CD4-positive, alpha-beta T cell (primary cell): ENCODE measurements around the gene USP15. TPM values are rescaled to one million over a fixed set of nuclear protein-coding genes. Genes with fewer than 3 reads are reported as not detected.
A peak's percentile ranks its signal among the peaks of the same experiment; 100 is the strongest.

Source experiments
- ATAC-seq: fragments of 200-7000 bp; cut with Tn5 transposase; one replicate; pipeline ENCODE4 v1.10.0; 2022; ENCODE audit warnings: mild to moderate bottlenecking; ENCODE audit not compliant: poor library complexity
- CTCF ChIA-PET: fragments of 350-600 bp; sonication (Branson Sonifier 250); formaldehyde crosslinking; loops from one replicate; lab custom pipeline; 2021; ENCODE audit warnings: antibody characterized with exemption, inconsistent platforms; lab: Charles Lee
- POLR2A ChIA-PET: fragments of 350-600 bp; sonication (Branson Sonifier 250); formaldehyde crosslinking; loops from one replicate; lab custom pipeline; 2021; ENCODE audit warnings: antibody characterized with exemption, inconsistent platforms; lab: Charles Lee
- DNase-seq, 14 experiments: peaks; one replicate each; pipeline ENCODE4 v3.0.0-alpha.2; 2013 to 2020; ENCODE audit warnings: mixed read lengths in 2 of 14
- H3K27ac ChIP-seq, 2 donors: one replicate each; pipeline versions ENCODE4 v1.5.1 to v1.7.0; 2013; ENCODE audit warnings: low read length in 2 of 2, low read depth in 1 of 2, mild to moderate bottlenecking in 1 of 2
- H3K27me3 ChIP-seq, 2 experiments: 1 replicate in 1 of 2; 2 replicates in 1 of 2; pipeline versions ENCODE4 v1.6.1 to v1.7.0; 2013; ENCODE audit warnings: low read length in 2 of 2, control low read depth in 1 of 2, mild to moderate bottlenecking in 1 of 2, moderate library complexity in 1 of 2; ENCODE audit not compliant: insufficient read depth in 2 of 2, control insufficient read depth in 1 of 2
- H3K36me3 ChIP-seq: one replicate; pipeline ENCODE4 v1.6.1; 2013; ENCODE audit warnings: low read length, control low read depth; ENCODE audit not compliant: insufficient read depth
- H3K4me1 ChIP-seq: one replicate; pipeline ENCODE4 v1.6.1; 2013; ENCODE audit warnings: low read length, control low read depth; ENCODE audit not compliant: insufficient read depth
- H3K4me3 ChIP-seq: one replicate; pipeline ENCODE4 v1.5.1; 2013; ENCODE audit warnings: mild to moderate bottlenecking, low read length, moderate library complexity
- H3K9me3 ChIP-seq, 2 experiments: 1 replicate in 1 of 2; 2 replicates in 1 of 2; pipeline versions ENCODE4 v1.6.1 to v1.7.0; 2013; ENCODE audit warnings: low read length in 2 of 2, mild to moderate bottlenecking in 2 of 2, control low read depth in 1 of 2, moderate library complexity in 1 of 2; ENCODE audit not compliant: control insufficient read depth in 1 of 2, insufficient read depth in 1 of 2
- H3K27ac Mint-ChIP-seq: one replicate; pipeline ENCODE4 v1.8.0; 2020; ENCODE audit warnings: mixed read lengths
- H3K27me3 Mint-ChIP-seq: one replicate; pipeline ENCODE4 v1.8.0; 2021; ENCODE audit warnings: mixed read lengths
- H3K36me3 Mint-ChIP-seq: one replicate; pipeline ENCODE4 v1.8.0; 2021; ENCODE audit warnings: low read depth, mixed read lengths
- H3K4me1 Mint-ChIP-seq: one replicate; pipeline ENCODE4 v1.8.0; 2021; ENCODE audit warnings: low read depth, mixed read lengths
- H3K4me3 Mint-ChIP-seq: one replicate; pipeline ENCODE4 v1.8.0; 2020; ENCODE audit warnings: mild to moderate bottlenecking, mixed read lengths
- H3K9me3 Mint-ChIP-seq: one replicate; pipeline ENCODE4 v1.8.0; 2020; ENCODE audit warnings: mixed read lengths
- CTCF ChIP-seq: fragments of 200-600 bp; IDR thresholded peaks from one replicate; pipeline ENCODE4 v1.8.0; 2022; ENCODE audit warnings: antibody characterized with exemption, mild to moderate bottlenecking
- intact Hi-C, 2 experiments: fragments of 100-400 bp; cut with DNase I in 1 of 2; cut with micrococcal nuclease in 1 of 2; formaldehyde crosslinking; loops; one replicate each; pipeline versions ENCODE4 v1.15.1 to v1.9.0; 2023 to 2025; cut with DNase I, micrococcal nuclease
- total RNA-seq, 174 experiments: library from RNA in 2 of 174; stranded (reverse) in 2 of 174; gene quantifications; one replicate each; pipeline ENCODE4 v1.2.3 and lab custom pipeline; 2021 to 2026

The USP15 gene
- total RNA-seq, 2 experiments from 2014 or later, result 212 to 218 TPM

GRCh38 chr12:62426089-62426488 is 165.9 kb downstream of the USP15 start:
- Mint-ChIP-seq H3K27ac (no peak overlapping the region), H3K4me1 (no peaks in the 10 kb centered on the region), H3K27me3 (peaks cover 18% of the 10 kb centered on the region), H3K9me3 (peaks cover 31% of the 10 kb centered on the region), H3K36me3 (peaks cover 24% of the 10 kb centered on the region), H3K4me3 (no peak overlapping the region)
- Histone ChIP-seq H3K4me1 (no peaks in the 10 kb centered on the region), H3K4me3 (no peak overlapping the region), H3K27ac (no peak overlapping the region), H3K27me3 (no peaks in the 10 kb centered on the region), H3K36me3 (no peaks in the 10 kb centered on the region), H3K9me3 (peaks cover 19 to 25% of the 10 kb centered on the region in 2 experiments)
- no peak for TF ChIP-seq CTCF
- CTCF ChIA-PET, result no interaction called here
- DNase-seq, result no peak
- POLR2A ChIA-PET, result no interaction called here
- intact Hi-C loops, result no loop called here
- no peak for ATAC-seq

- H3K36me3 ChIP-seq, result no peaks in the 10 kb centered on the region
- CTCF ChIA-PET, result no interaction called here
- peaks cover 33% of the 10 kb centered on the region for H3K27me3 Mint-ChIP-seq
- ATAC-seq, result no peak
- H3K27ac Mint-ChIP-seq, result no peak overlapping the region
- no peak overlapping the region for H3K27ac ChIP-seq
- H3K9me3 ChIP-seq, result peaks cover 13 to 14% of the 10 kb centered on the region in 2 experiments
- no peak overlapping the region for H3K4me3 Mint-ChIP-seq
- peaks cover 6% of the 10 kb centered on the region for H3K36me3 Mint-ChIP-seq
- DNase-seq, result no peak
- no peak for TF ChIP-seq CTCF
- H3K4me1 ChIP-seq, result no peaks in the 10 kb centered on the region
- H3K4me1 Mint-ChIP-seq, result no peaks in the 10 kb centered on the region
- no peaks in the 10 kb centered on the region for H3K27me3 ChIP-seq
- intact Hi-C loops, result no loop called here
- peaks cover 14% of the 10 kb centered on the region for H3K9me3 Mint-ChIP-seq
- POLR2A ChIA-PET, result no interaction called here
- no peak overlapping the region for H3K4me3 ChIP-seq
Observed at GRCh38 chr12:62429457-62429856, 169.3 kb downstream of the USP15 start.

GRCh38 chr12:62434494-62435302 is 174.5 kb downstream of the USP15 start:
- Mint-ChIP-seq H3K27ac (no peak overlapping the region), H3K4me1 (peaks cover 15% of the 10 kb centered on the region), H3K36me3 (no peaks in the 10 kb centered on the region), H3K9me3 (peaks cover under 1% of the 10 kb centered on the region), H3K4me3 (peak overlapping the region; percentile 86), H3K27me3 (peaks cover 49% of the 10 kb centered on the region)
- ATAC-seq (no peak), DNase-seq (peak in 3 of 14 experiments; percentile 12 to 17 (median 16))
- H3K9me3 ChIP-seq, result peaks cover 0 to 6% of the 10 kb centered on the region in 2 experiments
- H3K27me3 ChIP-seq, result peaks cover 0 to 18% of the 10 kb centered on the region in 2 experiments
- peaks cover 19% of the 10 kb centered on the region for H3K4me1 ChIP-seq
- H3K4me3 ChIP-seq, result peak overlapping the region; percentile 52
- POLR2A ChIA-PET, result interaction anchor here (1.3 to 1.9 kb wide), 5 partner anchors 12 to 175 kb away, joined by 3 to 9 read pairs (median 4); partner anchors contain the start of genes MON2 and USP15
- no peaks in the 10 kb centered on the region for H3K36me3 ChIP-seq
- CTCF ChIA-PET, result interaction anchor here (1.1 to 1.4 kb wide), 2 partner anchors 31 to 377 kb away, joined by 3 read pairs; no protein-coding TSS in a partner anchor
- intact Hi-C loops, result loop anchor here in 1 of 2 experiments (5.0 kb wide), 1 partner anchor 378 kb away; no protein-coding TSS in a partner anchor
- no peak for TF ChIP-seq CTCF
- no peak overlapping the region for H3K27ac ChIP-seq
